CD4-positive, alpha-beta T cell treated with Interleukin-4 for 4 hours (primary cell): ENCODE measurements around the gene SORCS2.

Experiments
- DNase-seq: peaks from one replicate; pipeline ENCODE4 v3.0.0-alpha.2; 2020

Gene SORCS2

GRCh38 chr4:7384003-7384928 lies 191.9 kb downstream of the SORCS2 start:
- no peak for DNase-seq

GRCh38 chr4:7384929-7385890 lies 192.9 kb downstream of the SORCS2 start:
- DNase-seq, result no peak

GRCh38 chr4:7387925-7388324 lies 195.6 kb downstream of the SORCS2 start:
- DNase-seq, result no peak

GRCh38 chr4:7388627-7389026 lies 196.3 kb downstream of the SORCS2 start:
- DNase-seq, result no peak

DNA sequence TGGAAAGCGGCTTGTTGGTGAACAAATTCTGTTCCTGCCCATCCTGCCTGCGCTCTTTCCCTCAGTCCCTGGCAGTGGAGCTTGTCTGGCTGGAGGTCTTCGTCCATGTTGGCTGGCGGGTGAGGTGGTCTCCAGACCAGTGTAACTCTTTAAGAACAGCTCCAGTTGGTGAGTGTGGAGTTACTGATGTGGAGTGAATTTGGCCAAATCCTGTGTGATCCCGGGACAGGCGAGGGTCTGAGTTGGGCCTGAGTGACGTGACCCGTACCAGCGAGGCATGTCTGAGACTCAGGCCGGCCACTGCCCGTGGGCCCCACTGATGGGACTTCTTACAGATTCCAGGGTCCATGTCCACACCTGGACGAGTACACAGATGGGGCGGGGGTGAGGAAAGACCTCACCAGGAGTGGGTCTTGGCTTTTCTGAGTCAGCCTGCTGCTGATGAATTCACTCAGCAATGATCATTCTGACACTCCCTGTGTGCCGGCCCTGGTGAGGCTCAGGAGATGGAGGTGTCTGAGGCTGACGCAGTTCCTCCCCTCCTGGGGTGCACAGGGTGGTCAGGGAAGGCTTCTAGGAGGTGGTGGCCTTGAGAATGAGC lies 196.9 kb downstream of the SORCS2 start:
- DNase-seq, result no peak

DNA sequence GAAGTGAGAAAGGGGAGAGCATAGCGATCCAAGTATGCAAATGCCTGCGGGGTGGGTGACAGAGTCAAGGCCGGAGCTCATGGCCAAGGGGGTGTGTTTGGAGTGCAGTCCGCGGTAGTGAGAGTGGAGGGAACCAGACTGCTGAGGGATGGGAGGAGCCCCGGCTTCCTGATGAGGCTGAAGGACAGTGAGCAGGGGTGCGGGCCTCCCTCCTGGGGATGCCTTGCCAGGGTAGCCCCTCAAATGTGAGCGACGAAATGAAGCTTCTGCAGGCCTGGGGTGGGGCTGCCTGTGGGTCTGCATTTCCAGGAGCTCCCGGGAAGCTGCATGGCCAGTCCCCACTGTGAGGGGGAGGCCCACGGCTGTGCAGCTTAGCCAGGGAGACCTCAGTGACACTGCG lies 197.4 kb downstream of the SORCS2 start:
- DNase-seq, result no peak

DNA sequence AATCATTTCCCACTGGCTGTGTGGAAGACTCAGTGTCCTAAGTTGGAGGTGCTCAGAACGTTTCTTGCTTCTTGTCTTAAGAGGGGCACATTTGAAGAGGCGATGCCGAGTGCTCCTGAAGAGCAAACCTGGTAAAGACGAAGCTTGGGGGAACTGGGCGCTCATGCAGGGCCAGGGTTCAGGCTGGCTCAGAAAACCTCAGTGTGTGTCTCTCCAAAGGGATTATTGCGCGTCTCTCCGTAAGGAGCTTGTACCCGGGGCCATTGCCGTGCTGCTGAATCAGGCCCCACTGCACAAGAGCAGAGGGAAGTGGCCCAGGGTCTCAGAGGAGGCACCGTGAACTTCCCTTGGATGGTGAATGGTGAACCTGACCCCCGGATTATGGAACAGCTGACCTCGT lies 198.0 kb downstream of the SORCS2 start:
- no peak for DNase-seq

DNA sequence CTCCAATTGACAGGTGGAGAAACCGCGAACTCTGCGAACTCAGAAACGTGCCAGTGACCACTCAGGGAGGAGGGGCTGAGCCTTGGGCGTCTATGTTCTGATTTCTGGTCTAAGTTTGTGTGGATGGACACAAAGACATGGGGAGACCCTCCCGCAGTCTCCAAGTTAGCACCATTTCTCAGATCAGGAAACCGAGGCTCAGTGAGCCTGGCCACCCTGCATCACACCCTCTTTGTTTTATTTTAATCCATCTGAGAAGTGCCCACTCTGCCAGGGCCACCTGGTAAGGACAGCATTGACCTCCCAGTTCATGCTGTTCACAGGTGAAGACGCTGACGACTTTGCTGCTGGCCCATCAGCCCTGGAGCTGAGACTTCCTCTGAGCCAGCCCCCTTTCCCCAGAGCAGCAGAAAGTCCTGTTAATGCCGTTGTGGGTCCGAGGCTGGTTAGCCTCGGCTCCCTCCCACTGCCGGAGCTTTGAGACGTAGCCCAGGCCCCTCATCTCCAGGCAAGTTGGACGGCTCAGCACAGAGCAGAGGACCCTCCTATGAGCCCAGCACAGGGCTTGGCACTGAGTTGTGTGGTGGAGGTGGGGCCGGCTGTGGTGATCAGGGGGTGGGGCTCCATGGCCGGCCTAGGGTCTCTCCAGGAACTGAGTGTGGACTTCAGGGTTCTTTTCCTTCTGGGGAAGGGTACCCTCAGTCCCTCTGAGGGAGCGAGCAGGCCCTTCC lies 198.7 kb downstream of the SORCS2 start:
- DNase-seq, result no peak

DNA sequence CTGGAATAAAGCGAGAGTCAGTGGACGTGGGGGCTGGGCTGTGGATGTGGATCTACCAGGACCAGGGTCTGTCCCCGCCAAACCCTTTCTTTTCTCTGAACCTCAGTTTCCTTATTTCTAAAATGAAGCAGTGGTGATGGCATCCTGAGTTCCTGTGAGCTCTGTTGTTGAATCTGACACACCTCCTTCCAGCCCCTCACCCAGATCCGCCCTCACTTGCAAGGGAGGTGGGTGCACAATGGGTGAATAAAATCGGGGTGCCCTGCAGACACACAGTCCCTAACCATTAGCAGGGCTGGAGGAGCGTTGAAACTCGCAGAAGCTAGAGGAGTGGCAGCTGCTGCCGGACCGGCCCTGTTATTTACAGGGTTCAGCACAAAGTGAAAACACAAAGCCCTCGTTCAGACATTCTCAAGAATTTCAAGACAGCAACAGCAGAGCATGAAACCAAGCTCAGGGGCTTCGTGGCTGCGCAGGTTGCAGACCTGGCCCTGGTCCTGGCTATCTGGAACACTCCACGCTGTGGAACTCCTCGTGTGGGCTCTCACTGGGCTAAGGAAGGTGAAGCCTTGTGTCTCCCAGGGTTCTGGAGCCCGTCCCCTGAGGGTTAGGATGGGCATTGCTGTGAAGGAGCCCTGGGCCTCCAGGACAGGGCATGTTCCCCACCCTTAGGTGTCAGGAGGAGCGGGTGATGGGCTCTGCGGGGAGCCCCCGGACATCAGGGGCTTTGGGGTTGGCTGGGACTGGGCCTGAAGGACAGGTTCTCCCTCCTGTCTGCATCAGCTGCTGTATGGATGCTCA lies 199.5 kb downstream of the SORCS2 start:
- no peak for DNase-seq

DNA sequence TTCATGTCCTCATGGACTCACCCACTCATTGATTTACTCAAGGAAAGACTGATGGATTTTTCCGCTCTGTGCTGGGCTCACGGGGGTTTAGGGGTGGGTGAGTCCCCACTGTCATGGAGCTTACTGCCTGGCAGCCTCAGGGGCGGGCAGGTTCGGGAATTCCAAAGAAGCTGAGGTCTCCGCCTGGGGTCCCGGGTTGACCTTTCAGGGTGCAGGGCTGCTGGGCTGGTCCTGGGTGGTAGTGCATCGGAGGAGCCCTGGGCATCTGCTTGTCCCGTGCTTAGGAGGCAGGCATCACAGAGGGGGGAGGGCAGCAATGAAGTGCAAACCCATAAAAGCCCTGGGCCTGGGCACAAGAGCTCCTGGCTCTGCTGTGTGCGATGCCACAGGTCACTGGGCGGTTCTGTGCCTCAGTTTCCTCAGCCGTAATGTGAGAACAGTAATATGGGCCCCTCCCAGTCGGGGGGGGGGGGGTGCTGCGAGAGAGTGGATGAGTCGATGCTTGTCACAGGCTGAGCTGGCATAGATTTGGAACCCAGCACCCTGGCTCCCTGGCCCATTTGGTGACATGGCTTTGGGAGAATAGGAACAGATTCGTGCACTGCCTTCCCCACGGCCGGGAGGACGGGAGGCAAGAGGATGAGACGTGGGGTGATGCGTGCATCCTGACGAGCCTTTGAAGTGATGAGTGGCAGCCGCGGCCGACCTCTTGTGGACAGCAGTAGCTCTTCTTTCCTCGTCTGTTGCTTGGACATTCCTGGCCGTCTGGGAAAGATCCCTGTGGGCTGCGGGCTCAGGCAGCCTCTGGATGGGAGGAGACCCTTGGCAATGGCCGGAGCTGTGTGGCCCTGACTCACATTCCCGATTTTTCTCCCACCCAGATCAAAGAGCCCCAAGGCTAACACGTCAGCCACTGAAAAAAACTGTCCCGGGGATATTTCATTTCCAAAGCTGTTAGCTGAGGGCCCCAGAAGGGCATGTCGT lies 200.4 kb downstream of the SORCS2 start:
- DNase-seq, result no peak

DNA sequence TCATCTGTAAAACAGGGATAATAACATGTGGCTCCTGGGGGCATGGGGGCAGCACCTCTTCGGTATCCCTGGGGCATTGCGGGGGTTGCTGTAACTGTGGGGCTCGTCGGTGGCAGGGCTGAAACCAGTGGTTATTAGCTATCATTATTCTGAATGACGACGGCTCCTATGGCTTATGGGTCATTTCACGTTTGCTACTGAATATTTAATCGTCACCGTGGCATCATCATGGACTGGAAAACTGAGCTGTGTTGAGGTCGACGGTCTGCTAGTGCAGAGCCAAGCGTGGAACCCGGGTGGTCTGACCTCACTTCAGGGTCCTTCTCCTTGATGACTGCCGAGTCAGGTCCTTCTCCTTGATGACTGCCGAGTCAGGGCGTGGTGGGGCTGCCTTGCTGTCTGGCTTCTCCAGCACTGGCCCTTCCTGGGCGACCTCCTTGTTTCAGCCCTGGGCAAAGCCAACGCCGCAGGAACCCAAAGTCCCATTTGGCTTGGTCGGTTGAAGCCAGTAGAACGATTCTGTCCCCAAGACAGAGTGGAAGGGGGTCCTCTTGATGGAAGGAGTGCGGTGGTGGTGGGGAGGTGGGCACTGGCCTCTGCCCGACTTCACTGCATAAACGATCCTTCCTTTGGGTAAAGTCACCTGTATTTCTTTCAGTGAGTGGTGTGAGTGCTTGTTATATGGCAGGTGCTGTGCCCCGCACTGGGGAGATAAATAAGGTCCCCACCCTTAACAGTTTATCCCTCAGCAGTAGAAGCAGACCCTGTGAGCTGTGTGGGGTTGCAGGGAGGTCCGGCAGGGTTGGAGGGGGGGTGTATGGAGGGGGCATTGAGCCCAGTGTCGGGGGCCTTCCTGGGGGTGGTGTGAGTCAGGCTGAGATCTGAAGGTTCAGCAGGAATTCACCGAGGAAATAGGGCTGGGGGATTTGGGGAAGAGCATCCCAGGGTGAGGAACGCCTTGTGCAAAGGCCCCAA lies 201.6 kb downstream of the SORCS2 start:
- DNase-seq, result no peak

DNA sequence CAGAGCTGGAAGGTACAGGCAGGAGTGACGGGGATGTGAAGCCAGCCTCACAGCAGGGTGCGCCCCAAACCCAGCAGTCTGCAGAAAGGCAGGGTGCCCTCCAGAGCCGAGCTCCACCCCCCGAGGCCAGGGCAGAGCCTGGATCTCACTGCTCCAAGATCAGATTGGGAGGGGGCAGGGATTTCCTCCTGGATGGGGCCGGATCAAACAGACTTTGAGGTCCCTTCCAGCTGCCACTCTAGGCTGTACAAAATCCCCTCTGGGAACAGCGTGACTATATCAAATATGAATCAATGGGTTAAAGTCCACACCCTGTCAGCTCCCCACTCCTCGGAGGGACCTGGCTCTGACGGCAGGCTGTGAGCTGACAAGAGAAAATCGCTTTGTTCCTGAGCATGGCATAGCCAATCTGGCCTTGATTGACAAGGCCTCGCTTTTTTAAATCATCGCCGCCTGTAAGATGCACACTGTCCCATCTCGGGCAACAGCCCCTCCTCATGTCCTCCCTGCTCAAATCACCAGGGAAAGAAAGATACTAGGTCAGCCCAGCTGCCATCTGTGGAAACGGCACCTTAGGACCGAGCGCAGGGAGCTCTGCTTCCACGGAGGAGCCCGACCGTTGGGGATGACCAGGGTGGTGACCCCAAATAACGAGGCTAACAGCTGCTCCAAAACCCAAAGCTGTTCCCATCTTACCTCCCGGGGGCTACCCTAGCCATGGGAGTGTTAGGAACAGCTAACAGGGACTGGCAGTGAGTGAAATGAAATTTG lies 202.5 kb downstream of the SORCS2 start:
- DNase-seq, result no peak

- no peak for DNase-seq
Observed at GRCh38 chr4:7395645-7396044, 203.3 kb downstream of the SORCS2 start.

- DNase-seq, result no peak
Observed at GRCh38 chr4:7396186-7396910, 204.0 kb downstream of the SORCS2 start.

DNA sequence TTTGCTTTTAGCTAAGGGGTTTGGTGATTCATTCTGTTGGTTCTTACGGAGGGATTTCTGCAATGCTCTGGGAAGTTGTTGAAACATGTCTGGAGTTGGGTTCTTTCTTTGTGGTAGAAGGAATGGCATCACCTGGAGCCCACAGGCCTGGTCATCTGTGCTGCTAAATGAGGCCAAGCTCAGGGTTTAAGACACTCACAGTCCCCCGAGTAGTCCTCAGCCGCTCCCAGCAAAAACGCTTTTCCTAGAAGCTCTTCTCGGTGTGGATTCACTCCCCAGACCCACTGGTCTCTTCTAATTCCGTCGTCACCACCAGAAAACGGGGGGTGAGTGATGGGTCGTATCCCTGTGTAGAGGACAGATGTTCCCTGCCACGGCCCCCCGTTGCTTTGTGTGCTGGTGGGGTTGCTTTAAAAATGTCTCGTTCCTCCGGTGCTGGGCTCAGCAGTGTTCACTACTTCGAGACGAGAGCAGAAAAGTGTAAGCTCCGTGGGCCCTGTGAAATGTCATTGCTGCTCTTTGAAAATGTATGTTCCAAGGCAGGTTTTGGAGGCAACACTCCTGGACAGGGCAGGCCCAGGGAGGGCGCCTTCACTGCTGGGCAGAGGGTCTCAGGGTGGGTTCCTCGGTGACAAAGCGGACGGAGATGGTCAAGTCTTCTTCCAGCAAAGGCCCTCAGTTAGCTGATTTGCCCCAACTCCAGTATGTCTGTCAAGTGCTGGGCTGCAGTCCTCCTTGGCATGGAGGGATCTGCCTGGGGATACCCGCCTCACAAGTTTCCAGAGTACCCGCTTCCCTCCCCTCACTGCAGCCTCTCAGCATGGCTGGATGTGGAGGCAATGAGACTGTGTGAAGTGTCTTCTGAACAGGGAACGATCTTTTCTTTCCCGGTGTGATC lies 205.1 kb downstream of the SORCS2 start:
- DNase-seq, result no peak

DNA sequence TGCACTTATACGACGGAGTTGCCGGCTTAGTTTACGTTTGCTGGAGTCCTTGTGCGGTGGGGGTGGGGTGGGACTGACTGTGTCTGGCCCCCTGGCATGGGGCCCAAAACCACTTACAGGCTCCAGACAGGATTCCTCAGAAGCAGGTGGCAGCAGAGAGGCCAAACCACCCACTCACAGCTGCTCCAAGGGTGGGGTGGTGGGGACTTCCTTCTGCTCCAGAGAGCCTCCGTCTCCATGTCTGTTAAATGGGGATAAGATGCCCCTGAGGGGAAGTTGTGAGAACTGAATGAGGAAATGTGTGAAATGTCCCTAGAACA lies 205.7 kb downstream of the SORCS2 start:
- no peak for DNase-seq
